Stimulated activated memory B cell treated with anti-CD40 and anti-IgM and Interleukin-4, amounts not matched to agents 10 μg/mL and 1 μg/mL and 100 μg/mL, for 72 hours (primary cell): ENCODE results near the gene LDLRAP1.

ENCODE experiments used
- ATAC-seq: fragments of 150-1000 bp; cut with Tn5 transposase; 2 replicates; pipeline ENCODE4 v1.10.0; 2021
- H3K27ac Mint-ChIP-seq: one replicate; pipeline ENCODE4 v1.8.0; 2022; ENCODE audit warnings: mild to moderate bottlenecking, mixed read lengths
- H3K27me3 Mint-ChIP-seq: one replicate; pipeline ENCODE4 v1.8.0; 2022; ENCODE audit warnings: mixed read lengths
- H3K36me3 Mint-ChIP-seq: one replicate; pipeline ENCODE4 v1.8.0; 2022; ENCODE audit warnings: mixed read lengths
- H3K4me1 Mint-ChIP-seq: one replicate; pipeline ENCODE4 v1.8.0; 2022; ENCODE audit warnings: mixed read lengths
- H3K4me3 Mint-ChIP-seq: one replicate; pipeline ENCODE4 v1.8.0; 2022; ENCODE audit warnings: mild to moderate bottlenecking, moderate library complexity, mixed read lengths
- H3K9me3 Mint-ChIP-seq: one replicate; pipeline ENCODE4 v1.8.0; 2022; ENCODE audit warnings: mixed read lengths

Gene LDLRAP1

DNA sequence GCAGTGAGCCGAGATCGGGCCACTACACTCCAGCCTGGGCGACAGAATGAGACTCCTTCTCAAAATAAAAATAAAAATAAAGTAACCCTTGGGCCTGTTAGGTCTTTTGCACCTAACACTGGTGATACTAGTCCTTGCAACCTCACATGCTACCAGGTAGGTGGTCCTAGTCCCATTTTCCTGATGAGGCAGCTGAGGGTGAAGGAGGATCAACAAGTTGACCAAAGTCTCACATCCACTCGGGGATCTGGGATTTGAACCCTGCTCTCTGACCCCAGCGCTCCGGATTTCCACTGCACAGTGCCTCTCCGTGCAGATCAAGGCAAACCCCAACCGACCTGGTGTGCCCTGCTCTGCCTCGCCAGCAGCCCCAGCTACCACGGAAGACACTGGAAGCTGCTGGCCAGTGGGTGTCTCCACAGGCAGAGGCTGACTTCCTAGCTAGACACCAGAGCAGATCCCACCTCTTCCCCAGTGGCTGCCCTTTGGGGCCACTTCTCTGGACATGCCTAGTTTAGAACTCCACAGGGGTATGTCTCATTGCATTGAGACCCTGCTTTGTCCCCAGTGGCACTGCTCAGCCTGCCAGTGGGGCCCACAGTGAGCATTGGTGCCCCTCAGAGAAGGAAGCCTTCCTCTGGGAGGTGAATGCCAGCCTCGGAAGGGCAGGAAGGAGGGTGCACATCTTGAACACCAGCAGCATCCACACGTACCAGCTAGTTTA is 27.6 kb downstream of the LDLRAP1 start:
- no peak for ATAC-seq
- Mint-ChIP-seq H3K9me3 (no peaks in the 10 kb centered on the region), H3K27ac (no peak overlapping the region), H3K27me3 (peaks cover 11% of the 10 kb centered on the region), H3K4me3 (no peak overlapping the region), H3K36me3 (peaks cover 6% of the 10 kb centered on the region), H3K4me1 (peaks cover 19% of the 10 kb centered on the region)

DNA sequence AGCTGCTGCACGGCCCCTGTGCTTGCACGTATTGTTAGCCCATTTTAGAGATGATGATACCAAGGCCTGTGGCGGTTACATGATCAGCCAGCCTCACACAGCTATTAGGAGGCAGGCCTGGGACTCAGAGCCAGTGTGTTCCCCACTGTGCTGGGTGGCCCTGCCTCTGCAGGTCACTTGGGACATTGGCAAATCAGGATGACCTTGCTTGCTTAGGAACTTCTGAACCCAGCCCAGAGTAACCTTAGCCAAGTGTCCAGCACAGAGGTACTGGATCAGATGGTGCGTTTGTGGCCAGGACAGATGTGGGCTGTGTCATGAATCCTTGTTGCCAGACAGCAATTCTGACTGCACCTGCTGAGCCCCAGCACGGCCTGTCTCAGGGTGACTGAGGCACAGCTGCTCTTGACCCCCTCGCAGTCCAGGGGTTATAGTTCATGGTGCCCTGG is 28.1 kb downstream of the LDLRAP1 start:
- H3K27me3 Mint-ChIP-seq: peaks cover 11% of the 10 kb centered on the region
- H3K4me1 Mint-ChIP-seq: peaks cover 13% of the 10 kb centered on the region
- no peak overlapping the region for H3K27ac Mint-ChIP-seq
- no peak for ATAC-seq
- peaks cover 2% of the 10 kb centered on the region for H3K36me3 Mint-ChIP-seq
- no peaks in the 10 kb centered on the region for H3K9me3 Mint-ChIP-seq
- no peak overlapping the region for H3K4me3 Mint-ChIP-seq

GRCh38 chr1:25572107-25572506 is 28.7 kb downstream of the LDLRAP1 start:
- Mint-ChIP-seq H3K36me3 (no peaks in the 10 kb centered on the region), H3K4me3 (no peak overlapping the region), H3K27me3 (peaks cover 11% of the 10 kb centered on the region), H3K9me3 (no peaks in the 10 kb centered on the region), H3K4me1 (peaks cover 11% of the 10 kb centered on the region), H3K27ac (no peak overlapping the region)
- no peak for ATAC-seq

DNA sequence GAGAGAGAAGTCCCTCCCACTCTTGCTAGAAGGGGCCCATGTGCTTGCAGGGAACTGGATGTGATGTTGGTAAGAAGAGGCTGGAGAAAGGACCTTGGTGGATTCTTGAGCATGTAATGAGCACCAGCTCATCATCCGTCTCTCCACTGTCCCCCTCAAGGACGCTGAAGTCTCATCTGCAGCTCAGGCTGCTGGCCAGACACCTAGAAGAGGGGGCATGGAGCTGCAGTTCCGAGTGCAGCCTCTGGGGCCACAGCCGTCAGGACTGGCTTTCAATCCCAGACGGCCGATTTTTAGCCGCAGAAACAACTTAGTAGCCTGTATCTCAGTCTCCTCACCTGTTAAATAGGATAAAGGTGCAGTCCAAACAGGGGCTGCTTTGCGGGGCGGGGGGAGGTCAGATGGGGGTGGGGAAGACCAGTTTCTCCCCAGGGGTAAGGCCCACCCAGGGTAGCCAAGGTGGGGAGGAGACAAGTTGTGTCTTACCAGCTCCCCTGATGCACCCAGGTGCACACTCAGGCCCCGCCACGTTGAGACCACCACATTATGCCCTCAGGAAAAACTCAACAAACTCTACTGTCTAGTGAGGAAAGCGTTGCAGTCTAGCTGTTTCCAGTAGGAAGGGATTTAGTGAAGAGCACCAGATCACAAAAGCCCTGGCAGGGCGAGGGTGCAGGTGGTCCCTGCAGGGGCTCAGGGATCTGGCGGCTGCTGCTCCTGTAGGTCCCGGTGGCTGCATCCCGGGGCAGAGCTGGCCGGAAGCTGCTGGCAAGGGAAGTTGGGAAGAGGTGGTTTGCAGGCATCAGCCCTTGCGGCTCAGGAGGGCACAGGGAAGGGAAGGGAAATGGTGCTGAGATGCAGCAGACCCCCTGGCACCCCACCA is 29.5 kb downstream of the LDLRAP1 start:
- peaks cover 11% of the 10 kb centered on the region for H3K27me3 Mint-ChIP-seq
- H3K9me3 Mint-ChIP-seq: no peaks in the 10 kb centered on the region
- H3K4me3 Mint-ChIP-seq: no peak overlapping the region
- no peak overlapping the region for H3K27ac Mint-ChIP-seq
- no peaks in the 10 kb centered on the region for H3K36me3 Mint-ChIP-seq
- peak; percentile 71 for ATAC-seq
- peaks cover 11% of the 10 kb centered on the region for H3K4me1 Mint-ChIP-seq

DNA sequence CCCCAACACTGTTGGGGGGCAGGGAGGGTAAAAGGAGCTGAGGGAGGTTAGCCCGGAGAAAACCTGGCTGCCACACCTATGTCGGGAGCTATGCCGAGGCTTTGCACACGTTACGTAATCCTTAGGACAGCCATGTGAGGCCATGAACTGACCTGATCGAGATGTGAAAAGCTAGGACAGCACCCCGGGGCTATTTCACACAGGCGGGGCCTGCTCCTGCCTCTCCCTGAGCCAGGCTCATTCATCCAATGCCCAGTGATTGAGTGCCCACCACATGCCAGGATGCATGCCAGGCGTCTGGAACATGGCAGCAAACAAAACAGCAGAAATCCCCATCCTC is 30.2 kb downstream of the LDLRAP1 start:
- H3K4me3 Mint-ChIP-seq: no peak overlapping the region
- ATAC-seq: no peak
- H3K9me3 Mint-ChIP-seq: no peaks in the 10 kb centered on the region
- H3K4me1 Mint-ChIP-seq: peaks cover 11% of the 10 kb centered on the region
- H3K27me3 Mint-ChIP-seq: peaks cover 11% of the 10 kb centered on the region
- no peaks in the 10 kb centered on the region for H3K36me3 Mint-ChIP-seq
- H3K27ac Mint-ChIP-seq: no peak overlapping the region

- H3K4me1 Mint-ChIP-seq: peaks cover 11% of the 10 kb centered on the region
- H3K27ac Mint-ChIP-seq: no peak overlapping the region
- no peaks in the 10 kb centered on the region for H3K9me3 Mint-ChIP-seq
- H3K27me3 Mint-ChIP-seq: peaks cover 11% of the 10 kb centered on the region
- H3K4me3 Mint-ChIP-seq: no peak overlapping the region
- no peaks in the 10 kb centered on the region for H3K36me3 Mint-ChIP-seq
- no peak for ATAC-seq
Observed at GRCh38 chr1:25573961-25574360, 30.6 kb downstream of the LDLRAP1 start.

DNA sequence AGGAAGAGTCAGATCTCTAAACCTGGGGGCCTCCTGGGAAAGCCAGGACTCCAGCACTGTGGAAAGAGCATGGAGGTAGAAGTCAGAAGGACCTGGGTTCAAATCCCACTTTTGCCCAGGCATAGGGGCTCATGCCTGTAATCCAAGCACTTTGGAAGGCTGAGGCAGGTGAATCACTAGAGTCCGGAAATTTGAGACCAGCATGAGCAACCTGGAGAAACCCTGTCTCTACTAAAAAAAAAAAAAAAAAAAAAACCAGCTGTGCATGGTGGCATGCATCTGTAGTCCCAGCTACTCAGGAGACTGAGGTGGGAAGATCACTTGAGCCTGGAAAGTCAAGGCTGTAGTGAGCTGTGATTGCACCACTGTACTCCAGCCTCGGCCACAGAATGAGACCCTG is 31.8 kb downstream of the LDLRAP1 start:
- ATAC-seq: no peak
- Mint-ChIP-seq H3K27me3 (peaks cover 11% of the 10 kb centered on the region), H3K9me3 (no peaks in the 10 kb centered on the region), H3K4me3 (no peak overlapping the region), H3K4me1 (peaks cover 11% of the 10 kb centered on the region), H3K36me3 (no peaks in the 10 kb centered on the region), H3K27ac (no peak overlapping the region)

GRCh38 chr1:25576459-25577133 is 33.2 kb downstream of the LDLRAP1 start:
- ATAC-seq: no peak
- Mint-ChIP-seq H3K27me3 (peaks cover 11% of the 10 kb centered on the region), H3K27ac (no peak overlapping the region), H3K36me3 (no peaks in the 10 kb centered on the region), H3K4me1 (peaks cover 19% of the 10 kb centered on the region), H3K4me3 (no peak overlapping the region), H3K9me3 (no peaks in the 10 kb centered on the region)

- H3K4me3 Mint-ChIP-seq: no peak overlapping the region
- peaks cover 11% of the 10 kb centered on the region for H3K27me3 Mint-ChIP-seq
- H3K27ac Mint-ChIP-seq: no peak overlapping the region
- no peaks in the 10 kb centered on the region for H3K9me3 Mint-ChIP-seq
- no peaks in the 10 kb centered on the region for H3K36me3 Mint-ChIP-seq
- no peak for ATAC-seq
- H3K4me1 Mint-ChIP-seq: peaks cover 19% of the 10 kb centered on the region
Observed at GRCh38 chr1:25577134-25577920, 33.9 kb downstream of the LDLRAP1 start.

GRCh38 chr1:25579292-25580252 is 36.2 kb downstream of the LDLRAP1 start:
- H3K27me3 Mint-ChIP-seq: no peaks in the 10 kb centered on the region
- H3K27ac Mint-ChIP-seq: peak overlapping the region; percentile 1
- no peak for ATAC-seq
- no peak overlapping the region for H3K4me3 Mint-ChIP-seq
- peaks cover 8% of the 10 kb centered on the region for H3K4me1 Mint-ChIP-seq
- H3K9me3 Mint-ChIP-seq: peaks cover 7% of the 10 kb centered on the region
- H3K36me3 Mint-ChIP-seq: no peaks in the 10 kb centered on the region

- H3K4me1 Mint-ChIP-seq: peaks cover 22% of the 10 kb centered on the region
- no peak overlapping the region for H3K4me3 Mint-ChIP-seq
- H3K27me3 Mint-ChIP-seq: no peaks in the 10 kb centered on the region
- H3K36me3 Mint-ChIP-seq: no peaks in the 10 kb centered on the region
- peaks cover 7% of the 10 kb centered on the region for H3K9me3 Mint-ChIP-seq
- peak overlapping the region; percentile 1 for H3K27ac Mint-ChIP-seq
- ATAC-seq: no peak
Observed at GRCh38 chr1:25580927-25581326, 37.5 kb downstream of the LDLRAP1 start.

GRCh38 chr1:25581764-25582163 is 38.4 kb downstream of the LDLRAP1 start:
- no peak overlapping the region for H3K4me3 Mint-ChIP-seq
- ATAC-seq: no peak
- no peaks in the 10 kb centered on the region for H3K27me3 Mint-ChIP-seq
- H3K36me3 Mint-ChIP-seq: no peaks in the 10 kb centered on the region
- peaks cover 7% of the 10 kb centered on the region for H3K9me3 Mint-ChIP-seq
- H3K4me1 Mint-ChIP-seq: peaks cover 25% of the 10 kb centered on the region
- H3K27ac Mint-ChIP-seq: no peak overlapping the region

- no peak for ATAC-seq
- Mint-ChIP-seq H3K27me3 (peaks cover 4% of the 10 kb centered on the region), H3K4me1 (peaks cover 42% of the 10 kb centered on the region), H3K27ac (no peak overlapping the region), H3K4me3 (no peak overlapping the region), H3K9me3 (peaks cover 7% of the 10 kb centered on the region), H3K36me3 (no peaks in the 10 kb centered on the region)
Observed at GRCh38 chr1:25583519-25584370, 40.3 kb downstream of the LDLRAP1 start.
